ENCODE data around the gene DNAJC16. TPM values are rescaled to one million over a fixed set of nuclear protein-coding genes. Genes with fewer than 3 reads are reported as not detected.
A peak's percentile ranks its signal among the peaks of the same experiment; 100 is the strongest.

DNAJC16 gene
- total RNA-seq, 1 experiment from 2014 or later: 20.7 TPM

GRCh38 chr1:15500184-15501178, 26.2 kb upstream of the DNAJC16 start:
- H3K9me3 ChIP-seq (ENCODE audit: control insufficient read depth, low read depth, low read length): no peaks in the 10 kb centered on the region
- no peak overlapping the region for H4K5ac ChIP-seq (ENCODE audit: insufficient read length, low read depth, low read length)
- no peak overlapping the region for H4K91ac ChIP-seq (ENCODE audit: insufficient read length, low read depth, low read length)
- H3K4ac ChIP-seq (ENCODE audit: low read depth, low read length): no peak overlapping the region
- no peaks in the 10 kb centered on the region for H4K20me1 ChIP-seq (ENCODE audit: control insufficient read depth, insufficient read depth, insufficient read length)
- H3K23me2 ChIP-seq (ENCODE audit: insufficient read length, low read depth, low read length, poor library complexity, severe bottlenecking): no peaks in the 10 kb centered on the region
- Mint-ChIP-seq H3K27me3 (ENCODE audit: low read depth) (no peaks in the 10 kb centered on the region), H3K9me3 (peaks cover 3% of the 10 kb centered on the region in 2 experiments; a peak in 3 of 5 replicates), H3K4me3 (no peak overlapping the region; a peak in 1 of 5 replicates), H3K36me3 (ENCODE audit: insufficient read depth in 1 of 3, low read depth in 3 of 3) (peaks cover 4 to 37% (median 5%) of the 10 kb centered on the region in 3 experiments), H3K4me1 (peaks cover 12 to 26% of the 10 kb centered on the region in 2 experiments), H3K27ac (peak overlapping the region in 1 of 3 experiments; percentile 49; a peak in 1 of 7 replicates)
- H2AFZ ChIP-seq (ENCODE audit: low read length): no peak overlapping the region
- H3K79me1 ChIP-seq (ENCODE audit: insufficient read depth, low read depth, low read length, poor library complexity, severe bottlenecking): no peaks in the 10 kb centered on the region
- H2BK120ac ChIP-seq (ENCODE audit: low read depth, low read length, poor library complexity, severe bottlenecking): no peak overlapping the region
- no peak overlapping the region for H3K14ac ChIP-seq (ENCODE audit: insufficient read depth, low read length)
- no peaks in the 10 kb centered on the region for H3K79me2 ChIP-seq (ENCODE audit: insufficient read depth, low read length)
- H3K9ac ChIP-seq (ENCODE audit: extremely low read depth, insufficient read length, low read length): no peak overlapping the region
- no peak overlapping the region for H2BK15ac ChIP-seq (ENCODE audit: low read depth, low read length)
- H3K27ac ChIP-seq (ENCODE audit: insufficient read length, low read depth, low read length): no peak overlapping the region
- no peak overlapping the region for H3K18ac ChIP-seq (ENCODE audit: insufficient read length, low read depth, low read length)
- no peak overlapping the region for H3T11ph ChIP-seq (ENCODE audit: low read length)
- H2AK5ac ChIP-seq (ENCODE audit: insufficient read length, low read length): no peak overlapping the region
- no peak for DNase-seq
- no peak overlapping the region for H2BK5ac ChIP-seq (ENCODE audit: insufficient read length, low read length)
- H3K27me3 ChIP-seq (ENCODE audit: insufficient read depth, low read length): no peaks in the 10 kb centered on the region
- no peak overlapping the region for H2BK20ac ChIP-seq (ENCODE audit: low read depth, low read length, poor library complexity, severe bottlenecking)
- TF ChIP-seq, protein P1, sequence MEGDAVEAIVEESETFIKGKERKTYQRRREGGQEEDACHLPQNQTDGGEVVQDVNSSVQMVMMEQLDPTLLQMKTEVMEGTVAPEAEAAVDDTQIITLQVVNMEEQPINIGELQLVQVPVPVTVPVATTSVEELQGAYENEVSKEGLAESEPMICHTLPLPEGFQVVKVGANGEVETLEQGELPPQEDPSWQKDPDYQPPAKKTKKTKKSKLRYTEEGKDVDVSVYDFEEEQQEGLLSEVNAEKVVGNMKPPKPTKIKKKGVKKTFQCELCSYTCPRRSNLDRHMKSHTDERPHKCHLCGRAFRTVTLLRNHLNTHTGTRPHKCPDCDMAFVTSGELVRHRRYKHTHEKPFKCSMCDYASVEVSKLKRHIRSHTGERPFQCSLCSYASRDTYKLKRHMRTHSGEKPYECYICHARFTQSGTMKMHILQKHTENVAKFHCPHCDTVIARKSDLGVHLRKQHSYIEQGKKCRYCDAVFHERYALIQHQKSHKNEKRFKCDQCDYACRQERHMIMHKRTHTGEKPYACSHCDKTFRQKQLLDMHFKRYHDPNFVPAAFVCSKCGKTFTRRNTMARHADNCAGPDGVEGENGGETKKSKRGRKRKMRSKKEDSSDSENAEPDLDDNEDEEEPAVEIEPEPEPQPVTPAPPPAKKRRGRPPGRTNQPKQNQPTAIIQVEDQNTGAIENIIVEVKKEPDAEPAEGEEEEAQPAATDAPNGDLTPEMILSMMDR (conservative IDR thresholded peaks at IDR 0.05): no peak
- H3K4me2 ChIP-seq (ENCODE audit: insufficient read depth, insufficient read length, low read length): no peak overlapping the region
- no peak overlapping the region for H3K56ac ChIP-seq (ENCODE audit: insufficient read length, low read depth, low read length)
- H4K8ac ChIP-seq (replicated peaks; ENCODE audit: insufficient read length, low read depth, low read length): no peak overlapping the region
- H2BK12ac ChIP-seq (ENCODE audit: insufficient read length, low read depth, low read length): no peak overlapping the region
- no peak overlapping the region for H3K23ac ChIP-seq (ENCODE audit: insufficient read length, low read depth, low read length)
- WGBS (ENCODE audit: extremely low coverage, insufficient read length, low lambda C conversion rate): no CpG with 5 or more reads among the region's 19 CpGs
- no peaks in the 10 kb centered on the region; the same call in 1 of the 2 replicates for H3K4me1 ChIP-seq (ENCODE audit: insufficient read depth, low read length)

Data from H9 (cell line).